ENCODE measurements around the gene ADGRV1.

- TF ChIP-seq CTCF (IDR thresholded peaks at IDR 0.05; ENCODE audit: borderline replicate concordance, extremely low read depth, low read length, poor library complexity, severe bottlenecking) = no peak
- TF ChIP-seq EZH2 (IDR thresholded peaks at IDR 0.05; ENCODE audit: borderline replicate concordance, low read depth, low read length, severe bottlenecking) = no peak
Observed at GRCh38 chr5:91024206-91024605, 465.6 kb downstream of the ADGRV1 start.

Data from DND-41 (cell line).